B cell (primary cell): ENCODE results near the gene GLIS2. TPM values are rescaled to one million over a fixed set of nuclear protein-coding genes. Genes with fewer than 3 reads are reported as not detected.
A peak's percentile ranks its signal among the peaks of the same experiment; 100 is the strongest.

Source experiments
- ATAC-seq: fragments of 200-7000 bp; cut with Tn5 transposase; one replicate; pipeline ENCODE4 v1.10.0; 2021; ENCODE audit warnings: low read depth, mild to moderate bottlenecking, moderate number of reproducible peaks, moderate library complexity
- CTCF ChIA-PET: fragments of 350-600 bp; sonication (Branson Sonifier 250); formaldehyde crosslinking; loops from one replicate; lab custom pipeline; 2021; ENCODE audit warnings: antibody characterized with exemption, inconsistent platforms; lab: Charles Lee
- POLR2A ChIA-PET: fragments of 350-600 bp; sonication (Branson Sonifier 250); formaldehyde crosslinking; loops from one replicate; lab custom pipeline; 2021; ENCODE audit warnings: antibody characterized with exemption; lab: Charles Lee
- DNase-seq: peaks from one replicate; pipeline ENCODE4 v3.0.0; 2013
- H2AFZ ChIP-seq: 2 replicates; pipeline ENCODE4 v1.6.1; 2012; ENCODE audit warnings: mild to moderate bottlenecking, low read depth, low read length; ENCODE audit not compliant: insufficient read depth, poor library complexity, severe bottlenecking
- H3K27ac ChIP-seq, 2 donors: 1 replicate in 1 of 2; 2 replicates in 1 of 2; pipeline ENCODE4 v1.5.1; 2012 to 2013; ENCODE audit warnings: low read length in 2 of 2, mild to moderate bottlenecking in 2 of 2, moderate library complexity in 1 of 2
- H3K27me3 ChIP-seq, 4 experiments: fragments of 200-600 bp in 1 of 4; sonication (generic) in 1 of 4; replicated peaks in 1 of 4; 1 replicate in 2 of 4; 2 replicates in 2 of 4; pipeline versions ENCODE4 v1.6.1 to v1.7.0; 2013 to 2016; ENCODE audit warnings: low read length in 3 of 4, mild to moderate bottlenecking in 2 of 4, mixed read lengths in 1 of 4, moderate library complexity in 1 of 4; ENCODE audit not compliant: insufficient read depth in 4 of 4, control insufficient read depth in 3 of 4; ENCODE audit errors: control extremely low read depth in 1 of 4
- H3K36me3 ChIP-seq, 2 experiments: replicated peaks in 1 of 2; 1 replicate in 1 of 2; 2 replicates in 1 of 2; pipeline versions ENCODE4 v1.6.1 to v1.7.1; 2013; ENCODE audit warnings: low read length in 1 of 2; ENCODE audit not compliant: insufficient read depth in 2 of 2, control insufficient read depth in 1 of 2; ENCODE audit errors: control extremely low read depth in 1 of 2, extremely low read depth in 1 of 2
- H3K4me1 ChIP-seq, 2 donors: fragments of 200-600 bp in 1 of 2; sonication (generic) in 1 of 2; 1 replicate in 1 of 2; 2 replicates in 1 of 2; pipeline versions ENCODE4 v1.5.1 to v1.6.1; 2013 to 2017; ENCODE audit warnings: low read length in 2 of 2; ENCODE audit not compliant: control insufficient read depth in 2 of 2, insufficient read depth in 2 of 2
- H3K4me2 ChIP-seq: replicated peaks from 2 replicates; pipeline ENCODE3; 2012; ENCODE audit warnings: mild to moderate bottlenecking, low read depth, low read length; ENCODE audit not compliant: poor library complexity, severe bottlenecking
- H3K4me3 ChIP-seq, 5 experiments: fragments of 200-600 bp in 1 of 5; sonication (generic) in 1 of 5; 1 replicate in 3 of 5; 2 replicates in 2 of 5; pipeline versions ENCODE4 v1.5.1 to v1.7.0; 2011 to 2016; ENCODE audit warnings: low read length in 4 of 5, mild to moderate bottlenecking in 4 of 5, low read depth in 2 of 5, control low read depth in 1 of 5, moderate library complexity in 1 of 5; ENCODE audit not compliant: insufficient read depth in 1 of 5; ENCODE audit errors: control extremely low read depth in 1 of 5, extremely low read depth in 1 of 5
- H3K79me2 ChIP-seq: fragments of 200-600 bp; sonication (generic); one replicate; pipeline ENCODE4 v1.6.0; 2016; ENCODE audit warnings: low read length; ENCODE audit not compliant: control insufficient read depth, insufficient read depth
- H3K9ac ChIP-seq: fragments of 200-600 bp; sonication (generic); 2 replicates; pipeline ENCODE4 v1.6.1; 2017; ENCODE audit warnings: mild to moderate bottlenecking, low read length, moderate library complexity
- H3K9me3 ChIP-seq, 3 donors: one replicate each; pipeline versions ENCODE4 v1.6.1 to v1.7.1; 2013; ENCODE audit warnings: low read length in 2 of 3; ENCODE audit not compliant: control insufficient read depth in 2 of 3, insufficient read depth in 1 of 3; ENCODE audit errors: control extremely low read depth in 1 of 3
- H4K20me1 ChIP-seq: 2 replicates; pipeline ENCODE4 v1.6.0; 2012; ENCODE audit warnings: mild to moderate bottlenecking, low read length; ENCODE audit not compliant: insufficient read depth, control insufficient read depth, poor library complexity, severe bottlenecking
- H3K27ac Mint-ChIP-seq: one replicate; pipeline ENCODE4 v1.8.0; 2021; ENCODE audit warnings: mixed read lengths
- H3K27me3 Mint-ChIP-seq: one replicate; pipeline ENCODE4 v1.8.0; 2021; ENCODE audit warnings: mixed read lengths
- H3K4me1 Mint-ChIP-seq: one replicate; pipeline ENCODE4 v1.8.0; 2021; ENCODE audit warnings: mixed read lengths
- H3K4me3 Mint-ChIP-seq: one replicate; pipeline ENCODE4 v1.8.0; 2021; ENCODE audit warnings: mixed read lengths
- H3K9me3 Mint-ChIP-seq: one replicate; pipeline ENCODE4 v1.8.0; 2022; ENCODE audit warnings: mixed read lengths; ENCODE audit not compliant: insufficient read depth
- EZH2 ChIP-seq: IDR thresholded peaks from 2 replicates; pipeline ENCODE4 v1.6.1; 2012; ENCODE audit warnings: borderline replicate concordance, low read depth, mild to moderate bottlenecking, moderate library complexity, low read length; ENCODE audit not compliant: insufficient read depth, poor library complexity, severe bottlenecking
- WGBS: methylation state at CpG from one replicate; pipeline ENCODE4 v1.1.5; 2013; ENCODE audit warnings: missing lambda C conversion rate; ENCODE audit not compliant: insufficient coverage; 5-methylcytosine and 5-hydroxymethylcytosine counted together
- intact Hi-C: fragments of 100-400 bp; cut with micrococcal nuclease; formaldehyde crosslinking; loops from one replicate; pipeline ENCODE4 v1.10.0; 2022
- polyA plus RNA-seq: library from polyadenylated mRNA; depleted of rRNA; stranded (reverse); fragments of >200 nt; gene quantifications from 2 replicates; pipeline ENCODE4 v1.2.3, GENCODE V29; 2012
- total RNA-seq, 2 donors: library from RNA; stranded (reverse); fragments of 120-200 nt in 1 of 2; gene quantifications; 1 replicate in 1 of 2; 2 replicates in 1 of 2; pipeline versions ENCODE4 v1.2.3 to v1.2.4, GENCODE V29; 2013 to 2022
- TF ChIP-seq, protein P1 (sequence below): fragments of 200-600 bp; IDR thresholded peaks from one replicate; pipeline ENCODE4 v1.8.0; 2022; ENCODE audit warnings: antibody characterized with exemption, mild to moderate bottlenecking

GLIS2 gene
- total and polyA plus RNA-seq, 2 donors (not counting 1 experiment from before 2014, with no cell fraction given): not detected

DNA sequence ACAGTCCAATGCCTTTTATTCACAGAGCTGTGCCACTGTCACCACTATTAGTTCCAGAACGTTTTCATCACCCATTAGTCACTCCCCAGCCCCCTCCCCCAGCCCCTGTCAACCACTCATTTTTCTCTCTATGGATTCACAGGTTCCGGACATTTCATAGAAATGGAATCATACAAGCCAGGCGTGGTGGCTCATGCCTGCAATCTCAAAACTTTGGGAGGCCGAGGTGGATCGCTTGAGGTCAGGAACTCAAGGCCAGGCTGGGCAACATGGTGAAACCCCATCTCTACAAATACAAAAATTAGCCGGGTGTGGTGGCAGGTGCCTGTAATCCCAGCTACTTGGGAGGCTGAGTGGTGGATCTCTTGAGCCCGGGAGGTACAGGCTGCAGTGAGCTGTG is 36.0 kb downstream of the GLIS2 start:
- Mint-ChIP-seq H3K27me3 (no peaks in the 10 kb centered on the region), H3K27ac (no peak overlapping the region), H3K4me1 (peaks cover 22% of the 10 kb centered on the region), H3K4me3 (peak overlapping the region; percentile 96), H3K9me3 (no peaks in the 10 kb centered on the region)
- intact Hi-C loops: loop anchor here (1.0 to 2.0 kb wide), 9 partner anchors 13 to 273 kb away; partner anchors contain the start of genes CDIP1, CORO7, DNAJA3 and HMOX2
- no peak for DNase-seq
- Histone ChIP-seq H3K36me3 (peaks cover 1 to 9% of the 10 kb centered on the region in 2 experiments), H3K4me1 (peaks cover 9 to 17% of the 10 kb centered on the region in 2 donors), H3K27me3 (no peaks in the 10 kb centered on the region), H4K20me1 (peaks cover 23% of the 10 kb centered on the region), H3K9ac (no peak overlapping the region), H3K4me2 (peak overlapping the region; percentile 92), H3K79me2 (peaks cover 35% of the 10 kb centered on the region), H3K27ac (no peak overlapping the region), H3K9me3 (no peaks in the 10 kb centered on the region), H3K4me3 (no peak overlapping the region), H2AFZ (no peak overlapping the region)
- CTCF ChIA-PET: interaction anchor here (0.7 to 3.1 kb wide), 6 partner anchors 10 to 199 kb away, joined by 3 to 26 read pairs (median 3); no protein-coding TSS in a partner anchor
- ATAC-seq: no peak
- no peak for TF ChIP-seq EZH2
- TF ChIP-seq, protein P1, sequence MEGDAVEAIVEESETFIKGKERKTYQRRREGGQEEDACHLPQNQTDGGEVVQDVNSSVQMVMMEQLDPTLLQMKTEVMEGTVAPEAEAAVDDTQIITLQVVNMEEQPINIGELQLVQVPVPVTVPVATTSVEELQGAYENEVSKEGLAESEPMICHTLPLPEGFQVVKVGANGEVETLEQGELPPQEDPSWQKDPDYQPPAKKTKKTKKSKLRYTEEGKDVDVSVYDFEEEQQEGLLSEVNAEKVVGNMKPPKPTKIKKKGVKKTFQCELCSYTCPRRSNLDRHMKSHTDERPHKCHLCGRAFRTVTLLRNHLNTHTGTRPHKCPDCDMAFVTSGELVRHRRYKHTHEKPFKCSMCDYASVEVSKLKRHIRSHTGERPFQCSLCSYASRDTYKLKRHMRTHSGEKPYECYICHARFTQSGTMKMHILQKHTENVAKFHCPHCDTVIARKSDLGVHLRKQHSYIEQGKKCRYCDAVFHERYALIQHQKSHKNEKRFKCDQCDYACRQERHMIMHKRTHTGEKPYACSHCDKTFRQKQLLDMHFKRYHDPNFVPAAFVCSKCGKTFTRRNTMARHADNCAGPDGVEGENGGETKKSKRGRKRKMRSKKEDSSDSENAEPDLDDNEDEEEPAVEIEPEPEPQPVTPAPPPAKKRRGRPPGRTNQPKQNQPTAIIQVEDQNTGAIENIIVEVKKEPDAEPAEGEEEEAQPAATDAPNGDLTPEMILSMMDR: no peak
- POLR2A ChIA-PET: interaction anchor here (0.7 to 1.2 kb wide), 3 partner anchors 41 to 352 kb away, joined by 3 to 6 read pairs (median 4); no protein-coding TSS in a partner anchor
- WGBS: 83% methylated on average over 6 of the region's 7 CpGs

DNA sequence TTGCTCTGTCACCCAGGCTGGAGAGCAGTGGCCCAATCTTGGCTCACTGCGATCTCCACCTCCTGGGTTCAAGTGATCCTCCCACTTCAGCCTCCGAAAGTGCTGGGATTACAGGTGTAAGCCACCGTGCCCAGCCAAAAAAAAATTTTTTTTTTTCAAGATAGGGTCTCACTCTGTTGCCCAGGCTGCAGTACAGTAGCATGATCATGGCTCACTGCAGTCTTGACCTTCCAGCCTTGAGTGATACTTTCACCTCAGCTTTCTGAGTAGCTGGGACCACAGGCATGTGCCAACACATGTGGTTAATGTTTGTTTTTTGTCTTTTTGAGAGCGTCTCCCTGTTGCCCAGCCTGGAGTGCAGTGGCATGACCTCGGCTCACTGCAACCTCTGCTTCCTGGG is 37.0 kb downstream of the GLIS2 start:
- no peak for ATAC-seq
- POLR2A ChIA-PET: no interaction called here
- intact Hi-C loops: no loop called here

More for the DNA sequence above, 37.0 kb downstream of the GLIS2 start:
- 94% methylated on average over 5 of the region's 5 CpGs for WGBS
- Histone ChIP-seq H2AFZ (no peak overlapping the region), H3K79me2 (peaks cover 30% of the 10 kb centered on the region), H3K4me1 (peaks cover 9 to 17% of the 10 kb centered on the region in 2 donors), H3K9ac (no peak overlapping the region), H3K4me3 (no peak overlapping the region), H4K20me1 (peaks cover 19% of the 10 kb centered on the region), H3K4me2 (no peak overlapping the region), H3K36me3 (peaks cover 0 to 16% of the 10 kb centered on the region in 2 experiments), H3K27me3 (no peaks in the 10 kb centered on the region), H3K27ac (no peak overlapping the region), H3K9me3 (no peaks in the 10 kb centered on the region)
- peaks cover 20% of the 10 kb centered on the region for H3K4me1 Mint-ChIP-seq
- H3K27ac Mint-ChIP-seq: no peak overlapping the region
- no peak overlapping the region for H3K4me3 Mint-ChIP-seq
- DNase-seq: no peak
- H3K9me3 Mint-ChIP-seq: no peaks in the 10 kb centered on the region
- no peak for TF ChIP-seq EZH2
- TF ChIP-seq, protein P1: no peak
- CTCF ChIA-PET: interaction anchor here (1.3 to 3.1 kb wide), 3 partner anchors 50 to 99 kb away, joined by 3 to 26 read pairs (median 3); no protein-coding TSS in a partner anchor
- H3K27me3 Mint-ChIP-seq: no peaks in the 10 kb centered on the region
